Right lobe of liver (tissue), 4 donors: Measurements from ENCODE around the gene MTX2.

Source experiments
- POLR2A ChIP-seq: fragments of 450-650 bp; IDR thresholded peaks from one replicate; pipeline ENCODE4 v1.6.1; 2017; ENCODE audit warnings: antibody characterized with exemption, mild to moderate bottlenecking
- TF ChIP-seq, protein P1 (sequence below), 4 donors: fragments of 200-600 bp in 3 of 4; fragments of 450-650 bp in 1 of 4; IDR thresholded peaks; one replicate each; pipeline versions ENCODE4 v1.5.1 to v1.8.0; 2016 to 2022; ENCODE audit warnings: antibody characterized with exemption in 4 of 4, mild to moderate bottlenecking in 2 of 4
- donor health status: DM: no; HTN: no; CAD: no.
- donor health status: DM: no; HTN: no; CAD: no.
- donor health status: DM: no; HTN: yes; CAD: no.

DNA sequence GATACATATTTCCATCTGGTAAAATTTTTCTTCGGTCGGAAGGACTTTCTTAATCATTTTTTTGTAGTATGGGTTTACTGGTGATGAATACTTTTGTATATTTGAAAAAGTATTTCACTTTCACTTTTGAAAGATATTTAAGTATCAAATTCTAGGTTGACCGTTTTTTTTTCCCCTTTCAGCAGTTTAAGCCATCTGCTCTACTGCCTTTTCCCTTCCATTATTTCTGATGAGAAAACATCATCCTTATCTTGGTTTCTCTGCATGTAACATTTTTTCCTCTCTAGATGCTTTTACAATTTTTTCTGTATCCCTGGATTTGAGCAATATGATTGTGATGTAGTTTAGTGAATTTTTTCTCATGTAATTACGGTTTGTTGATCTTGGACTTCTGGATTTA lies 87.0 kb downstream of the MTX2 start:
- TF ChIP-seq, protein P1, sequence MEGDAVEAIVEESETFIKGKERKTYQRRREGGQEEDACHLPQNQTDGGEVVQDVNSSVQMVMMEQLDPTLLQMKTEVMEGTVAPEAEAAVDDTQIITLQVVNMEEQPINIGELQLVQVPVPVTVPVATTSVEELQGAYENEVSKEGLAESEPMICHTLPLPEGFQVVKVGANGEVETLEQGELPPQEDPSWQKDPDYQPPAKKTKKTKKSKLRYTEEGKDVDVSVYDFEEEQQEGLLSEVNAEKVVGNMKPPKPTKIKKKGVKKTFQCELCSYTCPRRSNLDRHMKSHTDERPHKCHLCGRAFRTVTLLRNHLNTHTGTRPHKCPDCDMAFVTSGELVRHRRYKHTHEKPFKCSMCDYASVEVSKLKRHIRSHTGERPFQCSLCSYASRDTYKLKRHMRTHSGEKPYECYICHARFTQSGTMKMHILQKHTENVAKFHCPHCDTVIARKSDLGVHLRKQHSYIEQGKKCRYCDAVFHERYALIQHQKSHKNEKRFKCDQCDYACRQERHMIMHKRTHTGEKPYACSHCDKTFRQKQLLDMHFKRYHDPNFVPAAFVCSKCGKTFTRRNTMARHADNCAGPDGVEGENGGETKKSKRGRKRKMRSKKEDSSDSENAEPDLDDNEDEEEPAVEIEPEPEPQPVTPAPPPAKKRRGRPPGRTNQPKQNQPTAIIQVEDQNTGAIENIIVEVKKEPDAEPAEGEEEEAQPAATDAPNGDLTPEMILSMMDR (IDR thresholded peaks at IDR 0.05), result no peak
- no peak for TF ChIP-seq POLR2A
